ENCODE data around the gene SLC8A3. TPM values are rescaled to one million over a fixed set of nuclear protein-coding genes. Genes with fewer than 3 reads are reported as not detected.

The SLC8A3 gene
- total and polyA plus RNA-seq, 2 of the 13 experiments (the other 11 are each of a cell fraction or from before 2014, with no cell fraction given): 0.01 to 0.02 TPM

GRCh38 chr14:70130482-70130881, 58.3 kb downstream of the SLC8A3 start:
- Histone ChIP-seq H2AFZ (ENCODE audit: low read length) (no peak overlapping the region), H3K4me1 (ENCODE audit: insufficient read depth, low read length) (no peaks in the 10 kb centered on the region), H3K27me3 (ENCODE audit: control insufficient read depth in 1 of 2, insufficient read depth in 2 of 2, low read length in 2 of 2) (no peaks in the 10 kb centered on the region; a peak in 1 of 5 replicates), H3K4me2 (ENCODE audit: low read depth, low read length) (no peak overlapping the region), H4K20me1 (ENCODE audit: insufficient read depth, low read length) (no peaks in the 10 kb centered on the region), H3K79me2 (ENCODE audit: insufficient read depth, low read length) (no peaks in the 10 kb centered on the region), H3K9ac (ENCODE audit: insufficient read depth, low read depth, low read length) (no peak overlapping the region), H3K36me3 (replicated peaks in 1 of 2; ENCODE audit: control insufficient read depth in 1 of 2, insufficient read depth in 2 of 2, low read length in 2 of 2) (no peaks in the 10 kb centered on the region), H3K4me3 (replicated peaks in 1 of 3; ENCODE audit: insufficient read depth in 1 of 3, low read depth in 2 of 3, low read length in 3 of 3) (no peak overlapping the region), H3K27ac (ENCODE audit: extremely low read length, insufficient read depth, low read length) (no peak overlapping the region), H3K9me3 (ENCODE audit: low read length) (no peaks in the 10 kb centered on the region)
- no peak for DNase-seq (ENCODE audit: low spot score)
- 0% methylated on average over 1 of the region's 1 CpG for WGBS (ENCODE audit: low lambda C conversion rate)
- intact Hi-C loops (cut with micrococcal nuclease; ENCODE audit: unreplicated experiment) (no loop called here), in situ Hi-C loops (cut with HindIII; ENCODE audit: extremely low pct_ligation_motif_present, low pct_unique_long_range_greater_than_20kb) (no loop called here)
- ChIA-PET CTCF (ENCODE audit: low intra/inter-chr PET ratio, low total read pairs) (no interaction called here), POLR2A (no interaction called here)
- BruUV-seq (replicated peaks): no TSS peak
- no peak for FAIRE-seq
- no peak for ATAC-seq
- TF ChIP-seq CEBPZ (IDR thresholded peaks at IDR 0.05; ENCODE audit: low read length) (no peak), MYPOP (CRISPR knock-in tag; IDR thresholded peaks at IDR 0.05) (no peak), SOX6 (IDR thresholded peaks at IDR 0.05) (no peak), SOX6 (CRISPR knock-in tag; IDR thresholded peaks at IDR 0.05) (no peak), SMARCE1 (IDR thresholded peaks at IDR 0.05; ENCODE audit: borderline replicate concordance) (no peak), NRL (CRISPR knock-in tag; IDR thresholded peaks at IDR 0.05; ENCODE audit: borderline replicate concordance) (no peak), REST (IDR thresholded peaks at IDR 0.05; ENCODE audit: borderline replicate concordance in 1 of 2, low read depth in 1 of 2, low read length in 2 of 2) (no peak), FUBP1 (CRISPR knock-in tag; IDR thresholded peaks at IDR 0.05; ENCODE audit: borderline replicate concordance) (no peak), JDP2 (CRISPR knock-in tag; IDR thresholded peaks at IDR 0.05; ENCODE audit: borderline replicate concordance) (no peak), BATF2 (CRISPR knock-in tag; IDR thresholded peaks at IDR 0.05) (no peak), E2F5 (CRISPR knock-in tag; conservative IDR thresholded peaks at IDR 0.05) (no peak)
